Measurements from ENCODE around the gene PEX14. TPM values are rescaled to one million over a fixed set of nuclear protein-coding genes. Genes with fewer than 3 reads are reported as not detected.

The PEX14 gene, protein sequence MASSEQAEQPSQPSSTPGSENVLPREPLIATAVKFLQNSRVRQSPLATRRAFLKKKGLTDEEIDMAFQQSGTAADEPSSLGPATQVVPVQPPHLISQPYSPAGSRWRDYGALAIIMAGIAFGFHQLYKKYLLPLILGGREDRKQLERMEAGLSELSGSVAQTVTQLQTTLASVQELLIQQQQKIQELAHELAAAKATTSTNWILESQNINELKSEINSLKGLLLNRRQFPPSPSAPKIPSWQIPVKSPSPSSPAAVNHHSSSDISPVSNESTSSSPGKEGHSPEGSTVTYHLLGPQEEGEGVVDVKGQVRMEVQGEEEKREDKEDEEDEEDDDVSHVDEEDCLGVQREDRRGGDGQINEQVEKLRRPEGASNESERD
- total RNA-seq: 10.9 and 14.5 TPM in 2 replicates

DNA sequence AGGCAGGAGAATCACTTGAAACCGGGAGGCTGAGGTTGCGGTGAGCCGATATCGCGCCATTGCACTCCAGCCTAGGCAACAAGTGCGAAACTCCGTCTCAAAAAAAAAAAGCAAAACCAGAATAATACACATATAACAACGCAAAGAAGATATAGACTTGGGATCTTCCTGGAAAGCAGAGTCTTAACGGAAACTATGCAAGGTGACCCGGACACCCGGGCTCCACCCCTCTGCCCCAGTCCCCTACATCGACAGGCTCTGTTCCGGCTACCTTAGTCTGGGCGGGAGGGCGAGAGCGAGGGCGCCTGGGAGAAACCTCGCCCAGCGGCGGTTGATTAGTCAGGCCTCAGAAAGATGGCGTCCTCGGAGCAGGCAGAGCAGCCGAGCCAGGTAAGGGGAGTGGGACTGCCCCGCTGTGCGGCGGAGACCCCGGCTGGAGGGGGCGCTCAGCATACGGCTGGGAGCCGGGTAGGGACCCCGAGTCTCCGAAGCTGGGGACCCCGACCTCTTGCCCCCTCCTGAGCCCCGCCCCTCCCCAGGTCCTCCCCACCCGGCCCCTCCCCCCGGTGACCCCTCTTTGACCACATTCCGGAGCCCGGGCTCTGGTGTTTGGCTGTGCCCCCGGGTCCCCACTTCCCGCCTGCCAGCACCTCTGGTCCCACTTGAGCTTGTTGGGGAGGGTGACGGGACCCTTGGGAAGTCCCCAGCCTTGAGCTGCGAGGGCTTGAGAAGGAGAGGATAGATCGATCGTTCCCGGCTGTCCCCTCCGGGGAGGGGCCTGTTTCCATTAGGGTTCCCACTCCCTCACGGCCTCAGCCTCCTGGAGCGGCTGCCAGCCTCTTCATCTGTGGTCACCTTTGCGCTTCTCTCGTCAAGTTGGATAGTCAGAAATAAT is at the start of gene PEX14:
Gene PEX14 (plus strand): TSS at position 338 of the 895 bp plus-strand sequence. CDS start 17 bp downstream, at position 355.

DNA sequence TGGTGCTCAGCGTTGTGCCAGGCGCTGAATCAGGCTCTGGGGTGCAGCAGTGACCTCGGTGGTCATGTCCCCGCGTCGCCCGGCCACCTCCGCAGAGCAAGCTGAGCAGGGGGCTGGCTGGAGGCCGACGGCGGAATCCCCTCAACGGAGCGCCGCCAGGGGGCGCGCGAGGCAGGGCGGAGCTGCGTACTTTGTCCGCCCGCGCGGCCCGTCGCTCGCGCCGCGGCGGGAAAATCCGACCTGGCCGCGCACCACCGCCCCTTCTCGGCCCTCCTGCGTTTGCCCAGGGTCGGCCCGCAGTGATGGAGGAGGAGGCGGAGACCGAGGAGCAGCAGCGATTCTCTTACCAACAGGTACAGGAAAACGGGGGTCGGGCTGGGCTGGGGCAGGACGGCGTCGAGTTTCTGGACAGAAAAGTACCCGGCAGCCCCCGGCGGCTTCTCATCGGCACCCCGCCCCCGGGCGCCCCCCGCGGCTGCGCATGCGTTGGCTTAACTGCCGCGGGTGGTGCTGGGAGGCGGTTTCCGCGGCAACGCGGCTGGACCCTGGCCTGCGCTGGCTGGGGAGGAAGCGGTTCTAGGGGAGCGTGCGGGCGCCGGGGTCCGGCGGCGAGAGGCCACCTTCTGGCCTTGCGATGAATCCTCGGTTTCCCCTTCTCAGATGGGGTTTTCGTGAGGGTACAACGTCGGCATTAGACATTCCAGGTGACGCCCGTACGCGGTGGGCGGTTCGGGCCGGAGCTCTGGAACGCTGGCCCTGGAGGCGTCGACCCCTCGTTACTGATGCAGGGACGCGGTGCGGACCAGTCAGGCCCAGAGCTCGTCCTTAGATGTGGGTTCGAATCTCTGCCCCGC is 44.3 kb upstream of the PEX14 start, which contains the start of gene CENPS:
Gene CENPS (plus strand): TSS at position 218 of the 854 bp plus-strand sequence. CDS start 85 bp downstream, at position 303.

DNA sequence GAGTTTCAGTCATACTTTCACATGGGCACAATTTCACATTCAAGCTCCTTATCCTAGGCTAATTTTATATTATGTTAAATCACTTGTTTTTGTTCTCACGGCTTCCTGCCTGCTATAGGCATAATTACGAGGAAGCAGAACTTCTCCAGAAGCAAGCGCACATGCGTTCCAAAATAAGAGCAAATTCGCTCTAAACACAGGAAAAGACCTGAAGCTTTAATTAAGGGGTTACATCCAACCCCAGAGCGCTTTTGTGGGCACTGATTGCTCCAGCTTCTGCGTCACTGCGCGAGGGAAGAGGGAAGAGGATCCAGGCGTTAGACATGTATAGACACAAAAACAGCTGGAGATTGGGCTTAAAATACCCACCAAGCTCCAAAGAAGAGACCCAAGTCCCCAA is 25.0 kb upstream of the PEX14 start, which contains the start of gene CORT:
Gene CORT (plus strand): TSS at position 281 of the 400 bp plus-strand sequence. CDS start 193 bp downstream, outside the sequence.

DNA sequence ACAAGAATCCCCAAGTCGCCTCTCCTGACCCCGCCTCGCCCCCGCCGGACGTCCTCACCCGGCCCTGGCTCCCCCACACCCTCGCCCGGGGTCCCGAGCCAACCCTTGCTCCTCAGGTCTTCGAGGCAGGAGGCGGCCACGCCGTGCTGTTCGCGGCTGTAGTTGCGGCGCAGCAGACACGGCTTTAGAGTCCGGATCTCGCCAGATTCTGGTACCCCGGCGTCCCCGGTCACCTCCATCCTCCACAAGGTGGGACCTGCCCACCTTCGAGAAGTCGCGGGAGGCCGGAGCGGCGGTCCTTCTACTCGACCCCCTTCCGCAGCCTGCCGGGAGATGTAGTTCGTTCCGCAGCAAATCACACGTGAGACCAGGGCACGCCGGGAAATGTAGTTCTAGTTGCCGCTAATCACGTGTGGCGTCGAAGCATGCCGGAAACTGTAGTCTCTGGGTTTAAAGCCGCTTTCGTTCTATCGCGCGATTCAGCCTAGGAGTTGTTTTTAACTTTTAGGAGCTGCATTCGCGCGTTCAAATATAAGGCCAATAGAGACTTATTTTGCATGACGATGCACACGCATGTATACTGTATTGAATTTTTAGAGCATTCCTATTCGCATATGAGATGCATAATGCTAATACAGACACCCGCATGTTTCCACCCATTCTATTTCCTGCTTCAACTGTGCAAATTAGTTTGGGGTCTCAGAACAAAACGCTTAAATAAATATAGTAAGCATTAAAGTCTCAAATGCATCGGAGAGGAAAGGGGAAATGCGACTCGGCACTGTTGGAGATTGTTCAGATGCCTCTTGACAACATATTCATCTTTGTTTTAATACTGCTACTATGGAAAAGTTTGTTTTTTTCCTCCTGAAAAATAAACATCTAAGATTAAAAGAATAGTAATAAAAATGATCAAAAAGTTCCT is 2.3 kb upstream of the PEX14 start, which contains the start of gene DFFA:
Gene DFFA (minus strand): TSS at position 310 of the 925 bp plus-strand sequence. CDS start 71 bp downstream, at position 239.

Other genes starting within 250 kb of the PEX14 start
- gene PGD, start 75.9 kb upstream of the PEX14 start, total RNA-seq: 121 and 363 TPM in 2 replicates
- 7.5 and 13.2 TPM in 2 replicates for gene CENPS, start 44.5 kb upstream of the PEX14 start, total RNA-seq
- gene CORT, start 24.9 kb upstream of the PEX14 start, total RNA-seq: not detected in 2 replicates
- 54.3 and 69.6 TPM in 2 replicates for gene DFFA, start 2.4 kb upstream of the PEX14 start, total RNA-seq

All from endothelial cell of coronary artery (primary cell).